Mucosa of stomach (tissue), 1 donor: ENCODE results near the gene LRP1.

Source experiments
- H3K27me3 ChIP-seq: one replicate; pipeline ENCODE4 v1.7.0; 2013; ENCODE audit warnings: mild to moderate bottlenecking, low read length; ENCODE audit not compliant: control insufficient read depth, insufficient read depth
- H3K36me3 ChIP-seq: one replicate; pipeline ENCODE4 v1.7.0; 2013; ENCODE audit warnings: low read length; ENCODE audit not compliant: control insufficient read depth, insufficient read depth
- H3K4me1 ChIP-seq: one replicate; pipeline ENCODE4 v1.7.0; 2013; ENCODE audit warnings: mild to moderate bottlenecking, low read length; ENCODE audit not compliant: control insufficient read depth, insufficient read depth
- H3K4me3 ChIP-seq: one replicate; pipeline ENCODE4 v1.7.0; 2013; ENCODE audit warnings: low read length
- H3K9ac ChIP-seq: one replicate; pipeline ENCODE4 v1.7.0; 2013; ENCODE audit warnings: mild to moderate bottlenecking, low read length, moderate library complexity
- H3K9me3 ChIP-seq: one replicate; pipeline ENCODE4 v1.7.0; 2013; ENCODE audit warnings: mild to moderate bottlenecking, low read length, moderate library complexity; ENCODE audit not compliant: control insufficient read depth
- donor health status: Pancreatic carcinoma.

The LRP1 gene

GRCh38 chr12:57089271-57090245 lies 38.7 kb upstream of the LRP1 start:
- Histone ChIP-seq H3K27me3 (no peaks in the 10 kb centered on the region), H3K4me1 (peaks cover 31% of the 10 kb centered on the region), H3K4me3 (peak overlapping the region; percentile 22), H3K36me3 (no peaks in the 10 kb centered on the region), H3K9me3 (no peaks in the 10 kb centered on the region), H3K9ac (peak overlapping the region; percentile 54)

DNA sequence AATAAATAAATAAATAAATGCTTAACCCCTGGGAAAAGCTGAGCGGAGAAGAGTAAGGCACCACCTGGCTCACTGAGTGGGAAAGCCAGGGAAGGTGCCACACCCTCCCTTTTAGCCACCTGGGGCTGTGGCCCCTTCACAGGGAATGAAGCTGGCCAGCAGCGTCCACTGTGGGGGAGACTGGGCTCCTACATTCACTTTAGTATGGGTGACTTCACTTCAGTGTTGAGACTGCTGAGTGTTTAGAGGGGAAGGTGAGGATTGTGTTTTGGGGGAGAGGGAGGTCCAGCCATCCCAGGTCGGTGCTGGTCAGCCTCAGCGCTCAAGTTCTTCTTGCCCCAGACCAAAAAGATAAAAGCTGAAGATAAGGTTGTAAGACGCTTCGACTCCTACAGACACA lies 37.8 kb upstream of the LRP1 start:
- Histone ChIP-seq H3K36me3 (no peaks in the 10 kb centered on the region), H3K4me3 (no peak overlapping the region), H3K27me3 (no peaks in the 10 kb centered on the region), H3K4me1 (peaks cover 31% of the 10 kb centered on the region), H3K9ac (peak overlapping the region; percentile 3), H3K9me3 (no peaks in the 10 kb centered on the region)

- H3K4me1 ChIP-seq, result peaks cover 31% of the 10 kb centered on the region
- H3K4me3 ChIP-seq, result no peak overlapping the region
- no peaks in the 10 kb centered on the region for H3K27me3 ChIP-seq
- H3K36me3 ChIP-seq, result no peaks in the 10 kb centered on the region
- H3K9me3 ChIP-seq, result no peaks in the 10 kb centered on the region
- no peak overlapping the region for H3K9ac ChIP-seq
Measured at GRCh38 chr12:57090924-57091637, 37.2 kb upstream of the LRP1 start.

DNA sequence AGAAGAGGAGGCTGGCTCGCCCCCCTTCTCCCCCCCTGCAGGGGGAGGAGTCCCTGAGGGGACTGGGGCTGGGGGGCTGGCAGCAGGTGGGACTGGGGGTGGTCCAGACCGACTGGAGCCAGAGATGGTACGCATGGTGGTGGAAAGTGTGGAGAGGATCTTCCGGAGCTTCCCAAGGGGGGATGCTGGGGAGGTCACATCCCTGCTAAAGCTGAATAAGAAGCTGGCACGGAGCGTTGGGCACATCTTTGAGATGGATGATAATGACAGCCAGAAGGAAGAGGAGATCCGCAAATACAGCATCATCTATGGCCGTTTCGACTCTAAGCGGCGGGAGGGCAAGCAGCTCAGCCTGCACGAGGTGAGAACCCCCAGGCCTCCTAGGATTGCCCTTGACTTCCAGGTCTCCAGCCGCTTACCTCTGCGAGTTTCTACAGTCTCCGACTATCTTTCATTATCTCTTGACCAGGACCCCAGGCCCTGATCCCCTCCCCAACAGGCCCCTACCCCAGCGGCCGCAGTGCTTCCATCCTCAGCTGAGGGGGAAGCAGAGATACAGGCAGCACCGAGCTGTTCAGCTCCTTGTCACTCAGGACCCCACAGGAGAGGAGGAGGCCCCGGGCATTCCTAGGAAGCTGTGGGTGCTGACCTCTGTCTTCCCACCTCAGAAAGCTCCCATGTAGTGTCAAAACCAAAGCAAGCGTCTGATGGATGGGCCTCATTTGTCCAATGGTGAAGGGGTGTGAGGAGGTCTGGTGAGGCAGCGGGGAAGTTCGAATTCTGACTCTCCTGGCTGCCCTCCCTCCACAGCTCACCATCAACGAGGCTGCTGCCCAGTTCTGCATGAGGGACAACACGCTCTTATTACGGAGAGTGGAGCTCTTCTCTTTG lies 36.4 kb upstream of the LRP1 start:
- Histone ChIP-seq H3K4me1 (peaks cover 31% of the 10 kb centered on the region), H3K9me3 (no peaks in the 10 kb centered on the region), H3K4me3 (no peak overlapping the region), H3K9ac (no peak overlapping the region), H3K36me3 (peaks cover 8% of the 10 kb centered on the region), H3K27me3 (no peaks in the 10 kb centered on the region)

DNA sequence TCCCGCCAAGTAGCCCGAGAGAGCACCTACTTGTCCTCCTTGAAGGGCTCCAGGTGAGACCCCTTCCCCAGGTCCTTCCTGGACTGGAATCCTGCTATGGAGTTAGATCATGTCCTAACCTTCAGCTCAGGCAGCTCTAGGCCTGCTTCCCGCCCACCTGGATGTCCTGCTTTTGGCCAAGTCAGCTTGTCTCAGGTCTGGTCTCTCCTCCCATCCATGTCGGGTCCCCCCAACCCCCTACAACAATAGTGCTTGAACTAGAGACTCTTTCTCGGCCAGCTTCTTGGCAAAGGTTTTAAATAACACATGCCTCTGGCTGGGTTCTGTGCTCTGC lies 35.8 kb upstream of the LRP1 start:
- H3K9ac ChIP-seq, result no peak overlapping the region
- peaks cover 10% of the 10 kb centered on the region for H3K36me3 ChIP-seq
- H3K4me1 ChIP-seq, result peaks cover 31% of the 10 kb centered on the region

GRCh38 chr12:57092876-57093414 lies 35.3 kb upstream of the LRP1 start:
- Histone ChIP-seq H3K9me3 (no peaks in the 10 kb centered on the region), H3K36me3 (peaks cover 10% of the 10 kb centered on the region), H3K27me3 (no peaks in the 10 kb centered on the region), H3K4me1 (peaks cover 27% of the 10 kb centered on the region), H3K9ac (no peak overlapping the region), H3K4me3 (no peak overlapping the region)

More for the DNA sequence above, 35.8 kb upstream of the LRP1 start:
- no peak overlapping the region for H3K4me3 ChIP-seq
- H3K9me3 ChIP-seq, result no peaks in the 10 kb centered on the region
- no peaks in the 10 kb centered on the region for H3K27me3 ChIP-seq

- no peak overlapping the region for H3K4me3 ChIP-seq
Measured at GRCh38 chr12:57093415-57094207, 34.7 kb upstream of the LRP1 start.

DNA sequence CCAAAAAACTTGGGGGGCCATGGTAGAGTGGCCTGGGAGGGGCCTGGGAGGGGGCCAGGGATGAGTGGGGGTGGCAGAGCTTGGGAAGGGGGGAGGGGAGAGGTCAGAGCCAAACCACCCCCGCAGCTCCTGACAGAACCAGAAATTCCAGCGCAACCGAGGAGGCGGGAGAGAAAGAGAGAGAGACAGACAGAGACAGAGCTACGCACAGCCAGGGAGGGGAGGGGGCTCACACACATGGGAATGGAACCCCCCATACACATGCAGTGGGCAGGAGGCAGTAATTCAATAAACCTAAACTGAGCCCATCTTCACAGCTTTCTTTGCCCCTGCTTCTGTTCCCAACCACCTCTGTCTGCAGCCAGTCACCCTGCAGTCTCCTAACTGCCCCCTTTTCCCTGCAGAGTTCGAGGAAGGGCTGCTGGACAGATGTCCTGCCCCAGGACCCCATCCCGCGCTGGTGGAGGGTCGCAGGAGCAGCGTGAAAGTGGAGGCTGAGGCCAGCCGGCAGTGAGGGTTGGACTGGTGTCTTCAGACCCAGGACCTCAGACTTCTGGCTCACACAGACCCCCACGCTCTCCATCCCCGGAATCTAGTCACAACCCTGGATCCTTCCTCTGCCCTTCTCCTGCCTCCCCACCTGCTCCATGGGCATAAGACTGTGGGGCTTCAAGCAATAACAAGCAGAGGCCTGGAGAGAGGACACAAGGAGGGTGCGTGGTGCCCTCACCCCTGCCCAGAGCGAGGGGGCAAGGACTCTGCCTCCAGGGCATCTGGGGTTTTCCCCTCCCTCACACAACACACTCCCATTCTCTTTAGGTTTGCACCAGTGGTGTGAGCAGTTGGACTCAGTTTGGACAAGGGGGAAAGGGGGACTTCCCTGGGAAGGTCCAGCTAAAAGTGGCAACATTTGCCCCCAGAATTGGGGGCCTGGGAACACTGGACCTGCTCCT lies 33.8 kb upstream of the LRP1 start:
- H3K9ac ChIP-seq, result peak overlapping the region; percentile 29
- no peaks in the 10 kb centered on the region for H3K9me3 ChIP-seq
- no peak overlapping the region for H3K4me3 ChIP-seq
- no peaks in the 10 kb centered on the region for H3K27me3 ChIP-seq
- peaks cover 25% of the 10 kb centered on the region for H3K36me3 ChIP-seq
- H3K4me1 ChIP-seq, result peaks cover 23% of the 10 kb centered on the region

More at GRCh38 chr12:57093415-57094207, 34.7 kb upstream of the LRP1 start:
- Histone ChIP-seq H3K36me3 (peaks cover 16% of the 10 kb centered on the region), H3K9me3 (no peaks in the 10 kb centered on the region), H3K27me3 (no peaks in the 10 kb centered on the region), H3K4me1 (peaks cover 23% of the 10 kb centered on the region), H3K9ac (peak overlapping the region; percentile 12)

DNA sequence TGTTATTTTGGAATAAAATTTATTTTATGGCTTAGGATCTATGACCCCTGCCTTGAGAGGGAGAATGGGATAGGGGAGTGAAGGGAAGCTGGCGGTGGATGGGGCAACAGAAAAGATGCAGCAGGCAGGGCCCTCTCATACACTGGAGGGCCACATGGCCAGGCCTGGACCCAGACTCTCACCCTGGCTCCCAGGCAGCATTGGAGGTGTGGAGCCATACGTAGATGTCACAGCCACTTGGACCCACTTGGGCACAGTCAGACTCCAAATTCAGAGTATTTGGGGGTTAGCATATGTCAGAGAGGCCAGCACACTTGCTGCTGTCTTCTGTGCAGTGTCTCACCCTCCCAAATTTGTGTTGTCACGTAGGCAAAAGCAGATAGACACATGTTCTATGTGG lies 32.8 kb upstream of the LRP1 start:
- Histone ChIP-seq H3K4me3 (no peak overlapping the region), H3K9ac (no peak overlapping the region), H3K36me3 (peaks cover 27% of the 10 kb centered on the region), H3K4me1 (peaks cover 28% of the 10 kb centered on the region), H3K27me3 (no peaks in the 10 kb centered on the region), H3K9me3 (no peaks in the 10 kb centered on the region)

GRCh38 chr12:57096099-57096572 lies 32.1 kb upstream of the LRP1 start:
- H3K9ac ChIP-seq, result no peak overlapping the region
- H3K4me3 ChIP-seq, result no peak overlapping the region
- no peaks in the 10 kb centered on the region for H3K9me3 ChIP-seq
- peaks cover 21% of the 10 kb centered on the region for H3K4me1 ChIP-seq
- no peaks in the 10 kb centered on the region for H3K27me3 ChIP-seq
- peaks cover 27% of the 10 kb centered on the region for H3K36me3 ChIP-seq
